Sigmoid colon (tissue), 4 donors: ENCODE measurements around the gene ALOX12B.

Experiments used
- CTCF ChIP-seq, 4 experiments: fragments of 450-650 bp in 3 of 4; fragments of 200-600 bp in 1 of 4; IDR thresholded peaks; one replicate each; pipeline ENCODE4 v1.5.1; 2016 to 2019; ENCODE audit warnings: antibody characterized with exemption in 4 of 4, mild to moderate bottlenecking in 3 of 4, moderate library complexity in 2 of 4
- POLR2A ChIP-seq, 2 donors: fragments of 450-650 bp; IDR thresholded peaks; one replicate each; pipeline ENCODE4 v1.6.1; 2016; ENCODE audit warnings: antibody characterized with exemption in 2 of 2, mild to moderate bottlenecking in 2 of 2, moderate library complexity in 2 of 2
- POLR2AphosphoS5 ChIP-seq, 4 donors: sonication (generic); formaldehyde crosslinking; IDR thresholded peaks; one replicate each; pipeline ENCODE4 v1.6.1; 2017; ENCODE audit warnings: antibody characterized with exemption in 4 of 4

GRCh38 chr17:8048736-8049135, 38.8 kb downstream of the ALOX12B start:
- no peak for TF ChIP-seq POLR2A (IDR thresholded peaks at IDR 0.05)
- TF ChIP-seq CTCF (IDR thresholded peaks at IDR 0.05), result no peak
- no peak for TF ChIP-seq POLR2AphosphoS5 (IDR thresholded peaks at IDR 0.05)
